ENCODE measurements around the gene KCNB1.

KCNB1 gene

GRCh38 chr20:49505518-49505917 lies 23.1 kb upstream of the KCNB1 start:
- intact Hi-C loops (cut with DNase I) = no loop called here
- peak; percentile 54 to 94 (median 82) for DNase-seq

DNA sequence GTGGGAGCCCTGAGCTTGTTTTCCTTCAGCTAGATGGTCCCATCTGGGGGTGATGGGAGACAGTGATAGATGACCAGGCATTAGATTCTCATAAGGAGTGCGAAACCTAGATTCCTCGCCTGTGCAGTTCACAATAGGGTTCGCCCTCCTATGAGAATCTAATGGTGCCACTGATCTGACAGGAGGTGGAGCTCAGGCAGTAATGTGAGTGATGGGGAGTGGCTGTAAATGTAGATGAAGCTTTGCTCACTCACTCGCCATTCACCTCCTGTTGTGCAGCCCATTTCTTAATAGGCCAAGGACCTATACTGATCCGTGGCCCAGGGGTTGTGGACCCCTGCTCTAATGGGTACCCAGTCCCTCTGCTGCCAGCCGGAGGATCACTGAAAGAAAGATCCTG lies 20.7 kb upstream of the KCNB1 start:
- intact Hi-C loops (cut with DNase I) = no loop called here
- DNase-seq = peak in 1 of 42 donors; percentile 2

DNA sequence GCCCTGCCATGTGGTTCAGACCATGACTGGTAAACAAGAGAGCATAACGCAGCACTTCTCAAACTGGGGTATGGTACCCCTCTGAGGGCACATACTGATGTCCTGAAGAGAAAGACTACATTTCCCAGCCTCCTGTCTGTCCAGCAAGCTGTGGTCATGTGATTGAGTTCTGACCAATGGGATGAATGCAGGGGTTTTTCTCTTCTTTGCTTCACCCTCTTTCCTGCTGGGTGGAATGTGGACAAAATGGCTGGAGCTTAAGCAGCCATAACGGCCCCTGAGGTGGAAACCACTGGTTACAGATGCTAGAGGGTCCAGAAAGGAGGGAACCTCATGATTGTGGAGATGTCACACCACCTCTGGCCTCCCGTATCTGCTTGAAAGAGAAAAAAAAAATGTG lies 19.4 kb upstream of the KCNB1 start:
- DNase-seq = no peak
- intact Hi-C loops (cut with DNase I) = no loop called here

- no peak for DNase-seq
- intact Hi-C loops (cut with DNase I) = no loop called here
Measured at GRCh38 chr20:49497398-49497669, 14.9 kb upstream of the KCNB1 start.

DNA sequence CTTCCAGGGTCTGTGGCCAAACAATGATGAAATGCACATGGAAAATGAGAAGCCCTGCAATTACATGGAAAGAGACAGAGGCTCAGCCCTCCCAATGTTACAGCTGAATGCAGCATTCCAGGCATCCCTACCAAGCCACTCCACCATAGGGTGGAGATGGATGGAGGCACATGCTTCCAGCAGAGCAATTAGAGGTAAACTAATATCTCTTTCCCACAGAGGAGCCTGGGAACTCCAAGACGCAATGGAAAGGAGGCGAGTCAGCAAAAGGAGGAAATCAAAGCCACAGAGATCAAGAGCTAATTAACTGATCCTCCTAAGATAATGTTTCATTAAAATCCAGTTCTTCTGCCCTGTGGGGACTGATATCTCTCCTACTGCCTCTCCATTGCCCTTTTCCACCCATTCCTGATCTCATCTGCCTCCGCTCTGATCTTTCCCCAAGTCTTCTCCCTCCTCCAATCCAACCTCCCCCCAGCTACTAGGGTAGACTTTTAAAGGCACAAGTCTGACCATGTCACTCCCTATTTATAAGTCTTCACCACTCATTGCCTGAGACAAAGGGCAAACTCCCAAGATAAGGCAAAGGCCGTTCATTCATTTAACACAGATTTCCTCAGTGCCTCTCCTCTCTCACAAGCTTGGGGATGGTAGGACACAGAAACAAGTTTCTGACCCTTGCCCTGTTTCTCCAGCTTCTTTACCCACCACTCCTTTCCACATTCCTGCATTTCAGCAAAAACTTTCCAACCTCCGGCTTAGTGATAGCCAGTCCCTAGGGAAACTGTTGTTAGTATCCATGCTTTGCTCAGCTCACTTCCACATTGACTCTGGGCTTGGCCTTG lies 14.3 kb upstream of the KCNB1 start:
- no peak for DNase-seq
- intact Hi-C loops (cut with DNase I) = no loop called here

- no peak for DNase-seq
- intact Hi-C loops (cut with DNase I) = no loop called here
Measured at GRCh38 chr20:49496043-49496442, 13.6 kb upstream of the KCNB1 start.

DNA sequence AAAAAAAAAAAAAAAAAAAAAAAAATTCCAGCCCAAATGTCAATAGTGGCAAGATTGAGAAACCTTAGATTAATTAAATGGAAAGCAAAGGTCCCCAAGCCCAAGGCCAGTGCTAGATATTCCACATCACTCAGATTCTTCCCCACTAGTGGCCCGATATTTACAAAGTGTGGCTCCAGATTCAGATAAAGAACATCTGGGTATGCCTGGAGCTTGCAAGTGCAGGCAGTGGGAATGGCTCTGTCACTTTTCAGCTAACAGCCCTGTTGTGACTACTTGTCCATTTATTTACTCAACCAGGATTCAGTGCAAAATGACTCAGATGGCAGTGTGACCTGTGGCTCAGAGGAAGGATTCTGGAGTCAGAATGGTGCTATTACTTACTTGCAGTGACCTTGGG lies 8.2 kb upstream of the KCNB1 start:
- peak in 1 of 42 donors; percentile 2 for DNase-seq
- intact Hi-C loops (cut with DNase I) = no loop called here

GRCh38 chr20:49489688-49490087 lies 7.2 kb upstream of the KCNB1 start:
- intact Hi-C loops (cut with DNase I) = no loop called here
- DNase-seq = no peak

DNA sequence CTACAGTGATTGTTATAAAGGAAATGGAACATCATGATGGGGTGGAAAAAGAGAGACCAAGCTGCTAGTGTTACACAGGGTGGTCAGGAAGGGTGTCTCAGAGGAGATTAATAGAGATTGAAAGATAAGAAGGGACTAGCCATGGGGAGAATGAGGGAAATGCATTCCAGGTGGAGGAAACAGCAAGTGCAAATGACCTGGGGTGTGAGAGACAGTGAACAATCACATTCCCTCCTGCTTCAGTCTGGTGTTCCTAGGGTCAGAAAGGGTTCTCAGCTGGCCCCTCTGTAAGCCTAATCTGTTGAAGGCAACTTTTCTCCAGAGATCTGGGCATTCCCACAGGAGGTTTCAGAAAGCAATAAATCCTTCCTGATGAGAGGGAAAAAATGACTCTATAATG lies 3.6 kb upstream of the KCNB1 start:
- no peak for DNase-seq
- intact Hi-C loops (cut with DNase I) = no loop called here

DNA sequence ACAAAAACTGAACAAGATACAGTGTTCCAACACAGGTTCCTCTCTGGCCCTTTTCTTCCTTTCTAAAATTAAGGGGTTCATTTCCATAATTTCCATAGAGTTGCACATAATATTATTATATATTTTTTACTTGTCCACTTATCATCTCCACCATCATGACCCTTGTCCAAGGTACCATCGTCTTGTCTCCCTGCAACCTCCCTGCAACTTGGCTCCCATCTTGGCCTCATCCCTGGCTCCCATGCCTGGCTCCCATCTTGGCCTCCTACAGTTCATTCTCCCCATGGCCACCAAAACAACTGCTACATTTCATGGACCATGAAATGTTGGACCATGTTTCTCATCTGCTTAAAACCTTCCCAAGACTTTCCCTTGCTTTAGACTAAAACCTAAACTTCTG lies 3.1 kb upstream of the KCNB1 start:
- intact Hi-C loops (cut with DNase I) = no loop called here
- no peak for DNase-seq

DNA sequence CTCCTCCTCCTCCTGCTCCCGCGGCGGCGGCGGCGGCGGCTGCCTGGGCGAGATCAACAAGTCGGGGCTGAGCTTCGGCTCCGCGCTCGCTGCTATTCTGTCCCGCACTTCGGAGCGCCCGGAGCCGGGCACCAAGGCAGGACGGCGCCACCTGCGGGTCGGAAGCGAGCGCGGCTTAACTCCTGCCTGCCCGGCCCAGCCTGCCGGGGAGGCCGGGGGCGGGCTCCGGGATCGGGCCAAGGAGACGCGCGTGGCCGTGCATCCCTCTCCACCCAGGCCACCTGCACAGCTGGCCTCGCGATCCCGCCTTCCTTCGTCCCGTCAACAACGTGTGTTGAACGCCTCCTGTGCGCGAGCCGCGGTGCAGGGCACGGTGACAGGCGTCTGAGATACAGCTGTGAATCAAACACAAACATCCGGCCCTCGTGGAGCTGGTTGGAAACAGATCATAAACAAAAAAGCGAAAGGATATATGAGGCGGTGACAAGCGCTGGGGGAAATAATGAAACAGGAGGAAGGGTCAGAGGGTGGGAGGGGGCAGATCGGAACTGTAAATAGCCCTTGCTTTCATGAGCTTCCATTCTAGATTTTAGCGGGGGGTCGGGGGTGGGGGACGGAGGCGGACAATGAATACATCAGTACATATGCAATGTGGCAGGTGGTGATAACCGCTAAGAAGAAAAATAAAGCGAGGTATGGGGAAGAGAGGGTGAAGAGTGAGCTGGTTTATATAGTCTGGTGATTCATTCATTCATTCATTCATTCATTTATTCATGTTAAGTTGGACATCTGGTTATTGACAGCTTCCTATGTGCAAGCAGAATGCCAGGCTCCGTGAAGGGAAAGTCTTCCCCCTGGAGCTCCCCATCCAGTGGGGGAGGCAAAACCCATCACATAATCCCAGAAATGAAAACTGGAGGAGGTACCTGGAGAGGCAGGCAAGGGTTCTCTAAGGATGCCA lies 2.0 kb upstream of the KCNB1 start:
- DNase-seq = peak; percentile 68 to 93 (median 85)
- intact Hi-C loops (cut with DNase I) = no loop called here

GRCh38 chr20:49483696-49484123 lies 1.2 kb upstream of the KCNB1 start:
- peak in 1 of 42 donors; percentile 23 for DNase-seq

DNA sequence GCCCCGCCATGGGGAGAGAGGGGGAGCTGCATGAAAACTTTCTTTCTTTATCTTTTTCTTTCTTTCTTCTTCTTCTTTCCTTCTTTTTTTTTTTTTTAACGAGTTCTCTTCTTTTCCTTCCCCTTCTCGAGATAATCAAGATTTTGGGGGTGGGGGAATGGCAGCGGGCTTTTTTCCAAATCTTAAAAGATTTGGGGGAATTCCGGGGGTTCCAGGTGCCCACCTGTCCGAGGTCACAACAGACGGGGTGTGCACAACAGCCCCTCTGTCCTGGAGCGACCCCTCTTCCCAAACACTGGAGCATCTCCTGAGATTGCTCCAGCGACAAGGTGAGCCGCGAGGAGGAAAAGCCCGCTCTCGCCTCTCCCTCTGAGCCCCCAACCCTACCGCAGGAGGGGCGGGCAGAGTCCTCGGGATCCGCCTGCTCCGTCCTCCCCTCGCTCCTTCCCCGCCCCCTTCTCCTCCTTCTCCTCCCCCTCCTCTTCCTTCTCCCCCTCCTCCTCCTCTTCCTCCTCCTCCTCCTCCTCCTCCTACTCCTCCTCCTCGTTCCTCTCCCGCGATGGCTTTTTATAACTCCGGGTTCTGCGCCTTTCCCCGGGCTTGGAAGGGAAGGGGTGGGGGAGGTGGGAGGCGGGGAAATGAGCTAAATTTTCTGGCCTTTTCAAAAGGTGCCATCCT lies 689 bp upstream of the KCNB1 start:
- intact Hi-C loops (cut with DNase I) = no loop called here
- peak in 8 of 42 donors; percentile 13 to 55 (median 32) for DNase-seq

More at GRCh38 chr20:49483696-49484123, 1.2 kb upstream of the KCNB1 start:
- intact Hi-C loops (cut with DNase I) = no loop called here

DNA sequence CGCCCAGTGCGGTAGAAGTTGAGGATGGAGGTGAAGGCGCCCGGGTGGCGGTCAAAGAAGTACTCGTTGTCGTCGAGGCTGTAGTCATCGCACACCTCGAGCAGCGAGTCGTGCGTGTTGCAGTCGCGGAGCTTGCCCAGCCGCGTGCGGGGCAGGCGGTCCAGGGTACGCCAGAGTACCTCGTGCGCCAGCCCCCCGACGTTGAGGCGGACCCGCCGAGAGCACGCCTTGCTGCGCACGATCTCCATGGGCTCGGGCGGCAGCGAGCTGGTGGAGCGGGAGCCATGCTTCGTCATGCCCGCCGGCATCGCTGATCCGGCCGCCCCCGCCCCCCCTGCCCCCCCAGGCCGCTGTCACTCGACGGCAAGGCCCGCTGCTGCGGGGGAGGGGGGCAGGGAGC lies 295 bp downstream of the KCNB1 start:
- no peak for DNase-seq
- intact Hi-C loops (cut with DNase I) = no loop called here

GRCh38 chr20:49481116-49481515 lies 1.4 kb downstream of the KCNB1 start:
- intact Hi-C loops (cut with DNase I) = loop anchor here (2.0 kb wide), 1 partner anchor 54 kb away; no protein-coding TSS in a partner anchor
- DNase-seq = no peak

DNA sequence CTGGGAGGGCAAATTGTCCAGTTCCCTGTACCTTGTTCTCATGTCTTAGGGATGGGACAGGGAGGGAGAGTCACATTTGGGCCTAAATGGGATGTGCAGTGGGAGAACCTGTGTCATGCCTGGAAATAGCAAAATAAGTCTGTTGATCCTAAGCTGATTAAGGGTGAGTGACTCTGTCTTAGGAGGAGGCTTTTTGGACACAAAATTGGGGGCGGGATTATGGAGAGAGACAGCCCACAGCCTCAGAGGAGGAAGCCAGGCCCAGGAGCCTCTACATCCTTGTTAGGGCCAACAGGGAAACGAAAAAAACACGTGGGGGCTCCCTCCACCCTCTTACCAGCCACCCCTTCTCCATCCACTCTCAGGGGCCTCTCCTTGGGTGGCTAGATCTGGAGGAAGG lies 2.2 kb downstream of the KCNB1 start:
- DNase-seq = no peak
- intact Hi-C loops (cut with DNase I) = loop anchor here (2.0 kb wide), 1 partner anchor 53 kb away; no protein-coding TSS in a partner anchor

GRCh38 chr20:49479785-49480184 lies 2.7 kb downstream of the KCNB1 start:
- DNase-seq = no peak
- intact Hi-C loops (cut with DNase I) = loop anchor here (2.0 kb wide), 1 partner anchor 53 kb away; no protein-coding TSS in a partner anchor

DNA sequence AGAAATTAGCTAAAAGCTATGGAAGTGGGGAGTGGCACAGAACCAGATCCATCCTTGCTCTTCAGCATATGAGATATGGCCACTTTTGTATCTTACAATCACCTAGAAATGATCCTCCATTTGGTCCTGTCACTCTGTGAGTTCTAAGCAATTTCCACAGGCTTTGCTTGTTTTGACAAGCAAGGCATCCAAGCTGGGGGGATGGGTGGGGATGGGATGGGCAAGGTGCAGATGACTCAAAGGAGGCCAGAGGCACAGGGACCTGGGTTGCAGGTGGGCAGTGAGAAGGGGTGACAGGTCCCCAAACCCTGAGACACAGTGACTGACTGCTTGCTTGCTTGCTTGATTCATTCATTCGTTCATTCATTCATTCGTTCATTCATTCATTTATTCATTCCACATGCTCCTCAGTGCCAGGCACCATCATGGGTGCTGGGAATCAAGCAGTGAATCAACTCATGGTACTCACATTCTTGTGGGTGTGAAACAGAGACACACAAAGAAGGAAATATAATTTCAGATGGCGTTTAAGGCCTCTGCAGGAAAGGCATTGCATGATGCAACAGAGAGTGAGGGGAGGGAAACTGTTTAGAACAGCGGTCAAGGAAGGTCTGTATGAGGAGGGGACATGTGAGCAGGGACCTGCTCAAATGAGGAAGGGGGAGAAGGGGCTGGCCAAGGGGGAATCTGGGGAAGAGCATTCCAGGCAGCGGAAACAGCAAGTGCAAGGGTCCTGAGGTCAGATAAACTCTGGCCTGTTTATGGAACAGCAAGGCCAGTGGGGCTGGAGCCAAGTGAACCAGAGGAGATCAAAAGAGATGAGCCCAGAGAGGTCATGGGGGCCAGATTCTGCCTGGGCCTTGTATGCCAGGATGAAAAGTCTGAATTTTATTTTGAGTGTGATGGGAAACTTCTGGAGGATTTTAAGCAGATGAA lies 3.4 kb downstream of the KCNB1 start:
- intact Hi-C loops (cut with DNase I) = no loop called here
- no peak for DNase-seq

Data from head of caudate nucleus (tissue), 42 donors.